NOMO-1 treated with dmso at 0.1 percent for 144 hours (cell line): ENCODE measurements around the gene PLPPR1.
"Not testable (repeated sequence)": the region's sequence is repeated elsewhere in the genome, so short reads cannot be mapped to it uniquely, and the experiment has no call there.

Source experiments
- DNase-seq: peaks from one replicate; lab custom pipeline; 2025; ENCODE audit not compliant: unreplicated experiment; lab: John Stamatoyannopoulos, UW

Gene PLPPR1

DNA sequence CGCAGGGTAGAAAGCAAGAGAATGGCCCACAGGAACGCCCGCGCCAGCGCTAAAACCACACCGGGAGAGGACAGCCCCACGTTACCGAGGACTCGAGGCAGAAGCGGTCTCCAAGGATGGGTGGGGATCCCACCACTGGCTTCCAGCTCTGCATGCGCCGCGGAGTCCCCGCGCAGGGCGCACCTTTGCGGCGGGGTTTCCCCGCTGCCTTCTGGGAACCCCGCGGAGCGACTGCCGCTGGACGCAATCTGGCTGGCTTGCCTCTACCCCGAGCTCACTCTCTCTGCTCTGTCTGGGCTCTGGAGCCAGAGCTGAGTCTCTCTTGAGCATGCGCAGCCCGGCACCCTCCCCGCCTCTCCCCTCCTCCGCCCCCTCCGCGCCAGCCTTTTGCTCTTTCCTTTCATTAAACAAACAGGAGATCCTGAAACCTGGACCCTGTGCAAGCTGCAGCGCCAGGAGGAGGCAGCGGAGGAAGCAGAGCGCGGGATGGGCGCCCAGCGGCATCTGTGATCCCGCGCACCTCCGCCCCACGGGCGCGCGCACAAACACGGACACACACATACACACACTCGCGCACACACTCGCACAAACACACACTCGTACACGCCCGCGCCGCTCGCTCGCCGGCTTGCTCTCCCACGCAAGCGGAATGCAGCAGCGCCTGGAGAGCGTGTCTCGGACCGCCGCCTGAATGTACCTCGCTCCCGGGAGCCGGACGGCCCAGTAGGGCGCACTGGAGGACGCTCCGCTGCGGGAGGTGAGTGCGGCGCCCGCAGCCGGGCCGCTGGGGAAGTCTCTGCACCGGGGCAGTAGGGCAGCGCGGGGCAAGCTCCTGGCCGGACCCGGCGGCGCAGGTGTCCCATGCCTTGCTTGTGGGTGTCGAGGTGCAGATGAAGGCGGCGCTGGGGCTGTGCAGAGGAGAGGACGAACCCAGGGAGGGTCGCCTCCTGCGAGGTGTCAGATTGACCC is at the start of gene PLPPR1:
TSS of gene PLPPR1 (plus strand) at position 382 of the 969 bp plus-strand sequence.
- peak; percentile 5 for DNase-seq

DNA sequence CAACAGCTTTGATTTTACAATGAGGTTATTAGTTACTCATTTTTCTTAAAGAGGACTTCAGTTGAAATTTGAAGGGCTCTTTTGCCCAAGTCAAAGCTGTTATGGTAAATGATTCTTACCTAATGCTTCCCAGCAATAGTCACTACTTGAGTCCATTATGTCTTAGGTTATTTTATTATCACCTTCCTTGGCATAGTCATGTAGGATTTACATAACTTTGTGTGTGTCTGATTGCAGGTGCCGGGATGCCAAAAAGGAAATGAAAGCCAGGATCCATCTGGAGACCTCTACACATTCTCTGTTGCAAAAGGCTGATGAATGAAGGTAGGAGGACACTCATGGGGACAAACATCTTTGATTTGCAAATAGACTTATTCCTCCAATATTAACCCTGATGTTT is 38.8 kb upstream of the PLPPR1 start:
- no peak for DNase-seq

DNA sequence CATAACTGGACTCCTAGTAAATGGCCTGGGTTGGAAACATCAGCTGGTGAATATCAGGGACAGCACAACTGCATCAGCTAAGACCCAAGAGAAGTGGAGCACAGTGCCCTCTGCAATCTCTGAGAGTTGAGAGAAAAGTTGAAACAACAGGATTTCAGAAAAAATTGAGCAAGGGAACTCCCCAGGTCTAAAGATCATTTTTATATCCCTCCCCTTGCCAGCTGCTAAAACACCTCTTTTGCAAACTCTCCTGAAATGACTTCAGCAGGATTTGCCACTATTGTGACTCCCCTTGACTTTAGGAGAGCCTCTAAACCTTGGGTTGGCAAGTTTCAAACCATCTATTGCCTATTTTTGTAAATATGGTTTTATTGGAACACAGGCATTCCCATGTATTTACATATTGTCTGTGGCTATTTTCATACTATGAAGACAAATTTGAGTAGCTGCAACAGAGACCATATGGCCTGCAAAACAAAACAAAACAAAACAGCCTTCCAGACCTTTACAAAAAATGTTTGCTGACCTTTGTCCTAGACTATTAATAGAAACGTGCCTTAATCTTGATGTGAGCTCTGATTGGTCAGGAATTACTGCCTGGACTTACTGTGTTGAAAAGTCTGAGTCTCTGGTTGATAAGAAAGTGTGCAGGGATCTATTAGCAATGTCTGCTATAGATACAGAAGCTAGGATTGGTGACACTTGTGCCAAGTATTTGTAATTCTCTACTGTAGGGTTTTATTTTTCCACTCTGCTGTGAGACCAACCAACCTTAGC is 37.7 kb upstream of the PLPPR1 start:
- no peak for DNase-seq

DNA sequence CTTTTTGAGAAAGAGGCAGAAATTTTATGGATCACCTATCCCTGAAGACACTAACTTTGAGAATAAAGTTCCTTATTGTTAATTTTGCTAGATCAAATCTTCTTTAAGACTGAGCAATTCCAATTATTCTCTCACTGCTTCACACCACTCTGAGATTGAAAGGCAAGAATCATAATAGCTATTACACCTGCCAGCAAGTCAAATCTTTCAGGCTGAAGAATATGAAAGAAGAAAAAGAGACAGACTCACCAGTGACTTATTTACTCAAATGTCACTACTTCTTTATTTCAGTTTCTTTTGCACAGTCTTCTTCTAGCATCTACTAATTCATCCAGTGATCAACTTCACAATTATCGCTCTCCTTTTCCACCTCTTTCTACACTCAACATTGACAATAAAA is 35.9 kb upstream of the PLPPR1 start:
- no peak for DNase-seq

DNA sequence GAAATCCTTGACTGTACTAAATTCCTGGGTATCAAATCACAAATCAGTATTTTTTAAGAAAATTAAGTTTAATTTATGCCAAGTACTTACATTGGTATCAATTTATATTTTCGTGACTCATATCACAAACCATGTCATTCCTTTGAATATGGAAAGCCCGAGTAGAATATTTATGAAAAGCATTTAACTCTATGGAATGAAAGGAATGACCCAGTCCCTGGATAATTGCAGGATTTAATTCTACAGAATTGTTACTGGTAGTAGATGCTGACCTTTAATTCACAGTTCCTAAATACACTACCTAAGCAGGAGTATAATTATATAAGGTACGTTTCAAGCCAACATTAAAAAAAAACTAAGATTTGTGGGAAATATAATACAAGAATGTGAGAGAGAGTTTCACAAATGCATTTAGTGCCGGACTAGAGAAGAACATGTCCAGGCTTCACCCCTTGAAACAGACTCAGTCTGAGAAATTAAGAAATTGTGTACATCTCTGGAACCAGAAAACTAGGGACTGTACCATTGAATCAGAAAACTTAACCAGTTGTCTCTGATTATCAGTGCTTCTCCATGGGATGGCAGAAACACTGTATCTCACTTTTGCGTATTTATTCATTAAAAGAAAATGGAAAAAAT is 28.5 kb upstream of the PLPPR1 start:
- no peak for DNase-seq

DNA sequence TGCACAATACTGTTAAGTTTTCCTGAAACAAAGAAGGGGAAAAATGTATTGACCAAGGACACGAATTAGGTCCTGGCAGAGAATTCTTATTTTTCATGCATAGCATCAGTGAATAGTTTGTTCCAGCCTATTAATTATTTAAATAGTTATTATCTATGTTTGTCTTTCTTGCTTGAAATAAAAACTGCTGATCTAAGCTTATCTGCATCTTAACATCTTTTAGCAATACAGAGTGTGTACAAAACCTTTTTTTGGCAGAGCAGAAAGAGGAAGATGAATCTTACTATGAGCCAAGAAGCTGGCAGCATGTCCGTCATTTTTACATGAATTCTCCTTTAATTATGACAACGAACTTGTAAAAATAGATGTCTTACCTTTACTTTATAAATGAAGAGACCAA is 23.3 kb upstream of the PLPPR1 start:
- no peak for DNase-seq

DNA sequence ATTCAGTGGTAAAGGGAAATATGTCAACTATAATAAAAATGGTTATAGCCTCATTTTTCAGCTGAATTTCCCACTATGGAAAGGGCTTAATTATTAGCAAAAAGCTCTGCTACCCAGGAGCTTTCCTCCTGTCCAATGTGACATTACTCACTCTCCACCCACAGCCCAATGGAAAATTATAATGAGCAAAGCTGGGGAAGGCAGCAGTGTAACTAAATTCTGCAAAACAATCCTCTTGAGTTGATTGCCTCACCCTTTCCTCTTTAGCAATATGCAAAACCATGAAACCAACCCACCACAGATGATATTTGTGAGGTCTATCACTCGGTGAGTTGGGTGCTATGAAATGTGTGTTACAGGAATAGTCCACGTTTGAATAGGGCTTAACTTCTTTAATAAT is 14.0 kb upstream of the PLPPR1 start:
- no peak for DNase-seq

DNA sequence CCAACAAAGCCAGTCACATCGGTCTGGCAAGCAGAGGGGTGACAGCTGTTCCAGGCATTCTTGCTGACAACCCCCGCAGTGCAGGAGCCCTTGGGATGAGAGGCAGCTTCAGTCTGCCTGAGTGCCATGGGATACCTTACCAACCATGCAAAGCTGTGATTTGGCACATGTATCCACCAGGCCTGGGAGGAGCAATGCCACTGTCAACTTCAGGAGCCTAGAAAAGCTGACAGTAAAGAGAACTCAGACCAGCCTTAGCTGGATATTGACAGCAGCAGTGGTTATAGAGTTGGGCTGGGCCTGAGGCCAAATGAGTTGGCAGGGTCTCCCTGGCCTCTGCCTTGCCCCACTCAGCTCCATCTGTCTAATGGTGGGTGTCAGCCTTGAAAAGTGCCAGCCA is 10.1 kb upstream of the PLPPR1 start:
- DNase-seq: no peak

DNA sequence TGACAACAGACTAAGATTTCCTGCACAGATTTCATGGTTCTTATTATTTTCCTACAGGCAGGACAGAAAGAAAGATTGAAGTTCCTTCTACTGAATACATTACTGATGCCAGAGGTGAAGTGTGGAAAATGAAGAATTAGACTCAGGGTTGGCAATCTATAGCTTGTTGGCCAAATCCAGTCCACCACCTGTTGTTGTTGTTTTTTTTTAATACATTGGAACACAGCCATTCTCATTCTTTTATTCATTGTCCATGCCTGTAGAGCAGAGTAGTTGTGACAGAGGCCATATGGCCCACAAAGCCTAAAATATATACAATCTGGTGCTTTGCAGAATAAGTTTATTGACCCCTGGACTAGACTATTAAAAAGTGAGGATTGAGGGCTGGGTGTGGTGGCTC is 5.8 kb upstream of the PLPPR1 start:
- no peak for DNase-seq

DNA sequence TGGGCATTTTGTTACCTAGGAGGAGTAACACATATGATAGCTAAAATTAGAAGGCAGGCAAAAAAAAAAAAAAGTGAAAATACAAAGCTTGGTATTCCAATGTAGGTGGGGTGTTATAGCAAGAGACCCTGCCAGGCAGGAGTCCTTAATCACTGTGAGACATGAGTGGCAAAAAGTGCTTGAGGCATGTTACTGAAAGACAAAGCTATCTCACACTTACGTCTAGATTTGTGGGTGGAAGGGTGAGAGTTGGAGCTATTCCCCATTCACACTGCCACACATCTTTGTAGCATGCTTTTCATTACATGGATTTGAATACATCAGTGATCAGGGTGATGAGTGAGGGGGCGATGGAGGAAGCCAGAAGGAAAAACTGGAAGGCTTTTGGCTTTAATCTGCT is 2.6 kb upstream of the PLPPR1 start:
- no peak for DNase-seq

DNA sequence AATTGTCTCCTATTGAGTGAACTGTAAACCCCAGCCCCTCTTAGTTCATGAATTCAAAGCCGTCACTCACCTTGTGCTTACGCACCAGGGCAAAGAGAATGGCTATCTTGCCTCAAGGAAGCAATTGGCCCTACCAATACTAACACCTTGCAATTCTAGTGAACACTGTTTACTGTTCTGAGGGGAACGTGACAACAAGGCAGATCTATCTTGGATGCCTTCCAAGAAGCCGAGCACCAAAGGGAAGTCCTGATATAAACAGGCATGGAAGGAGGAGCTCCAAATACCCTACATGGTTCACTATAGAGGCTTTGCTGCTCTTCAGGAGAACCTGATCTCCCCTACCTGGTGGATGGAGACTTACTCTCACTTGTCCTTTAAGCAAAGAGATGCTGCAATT is 1.7 kb upstream of the PLPPR1 start:
- DNase-seq: no peak

DNA sequence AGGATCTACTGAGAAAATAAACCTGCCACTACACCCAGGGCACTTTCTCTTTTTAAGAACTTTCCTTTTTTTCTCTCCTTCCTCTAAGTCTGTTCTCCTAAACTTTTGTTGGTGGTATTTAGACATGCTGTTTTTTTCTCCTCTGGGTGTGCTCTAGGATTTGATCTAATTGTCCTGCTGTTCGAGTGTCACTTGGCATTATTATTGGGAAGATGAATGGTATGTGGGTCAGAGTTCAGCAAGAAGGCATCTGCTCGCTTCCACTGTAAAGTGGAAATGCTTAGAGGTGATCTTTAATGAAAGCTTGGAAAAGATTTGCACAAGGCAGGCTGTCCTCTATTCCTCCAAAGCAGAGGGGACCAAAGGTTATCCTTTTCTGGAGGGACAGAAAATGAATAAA is 1.3 kb upstream of the PLPPR1 start:
- DNase-seq: no peak

DNA sequence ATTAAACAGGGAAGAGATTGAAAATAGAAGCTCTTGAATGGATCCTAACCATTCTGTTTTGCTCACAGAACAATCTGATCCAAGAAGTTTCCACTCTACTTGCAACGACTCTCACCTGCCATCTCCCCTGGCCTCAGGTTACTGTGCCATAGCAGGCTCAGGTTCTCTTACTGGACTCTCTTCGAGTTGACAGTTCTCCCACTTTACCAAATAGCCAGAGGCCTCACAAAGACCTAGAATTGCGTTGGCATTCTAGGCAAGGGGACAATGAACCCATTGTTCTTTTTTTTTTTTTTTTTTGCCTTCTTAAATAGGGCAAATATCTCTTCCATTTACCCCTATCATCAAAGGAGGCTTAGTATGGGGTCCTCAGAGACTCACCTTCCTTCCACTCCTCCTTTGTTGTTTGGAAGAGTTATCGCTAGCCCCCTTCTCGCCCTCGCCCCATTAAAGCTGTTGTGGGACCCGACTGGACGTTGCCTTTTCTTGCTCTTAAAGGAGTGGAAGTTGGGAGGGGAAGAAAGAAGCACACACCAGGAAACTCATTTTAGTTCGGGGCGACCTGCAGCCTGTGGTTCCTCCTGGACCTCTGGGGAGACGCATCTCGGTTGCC is 688 bp upstream of the PLPPR1 start:
- no peak for DNase-seq

DNA sequence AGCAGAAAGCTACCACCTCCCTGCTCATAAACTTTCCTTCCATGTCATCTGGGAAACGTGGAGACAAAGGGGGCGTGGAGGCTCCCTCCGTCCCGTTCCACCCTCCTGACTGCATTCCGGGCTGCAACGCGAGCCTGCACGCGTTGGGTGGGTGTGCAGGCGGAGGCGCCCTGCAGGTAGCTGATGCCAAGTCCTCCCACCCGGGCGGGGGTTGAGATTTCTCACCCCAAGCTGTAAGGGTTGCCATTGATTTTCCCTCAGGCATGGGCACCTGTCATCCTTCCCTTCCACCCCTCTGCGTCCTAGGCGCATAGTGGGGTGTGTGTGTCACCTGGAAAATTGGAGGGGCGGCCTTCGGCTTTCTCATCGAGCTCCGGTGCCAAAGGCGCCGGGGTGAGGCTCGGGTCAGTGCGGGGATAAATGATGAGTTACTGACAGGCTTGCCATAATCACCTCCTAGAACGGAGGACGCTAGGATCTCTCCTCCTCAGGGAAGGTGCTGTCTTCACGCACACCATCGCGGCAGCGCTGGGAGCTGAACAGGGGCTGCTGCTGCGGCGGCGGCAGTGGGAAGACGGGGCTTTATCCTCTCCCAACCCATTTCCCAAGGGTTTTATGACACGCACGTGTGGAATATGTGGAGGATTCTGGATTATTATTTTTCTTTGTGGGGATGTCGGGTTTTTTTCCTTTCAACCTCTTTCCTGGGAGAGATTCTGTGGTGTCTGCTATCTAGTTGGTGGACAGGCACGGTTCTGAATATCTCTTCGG is 973 bp downstream of the PLPPR1 start:
- DNase-seq: no peak

DNA sequence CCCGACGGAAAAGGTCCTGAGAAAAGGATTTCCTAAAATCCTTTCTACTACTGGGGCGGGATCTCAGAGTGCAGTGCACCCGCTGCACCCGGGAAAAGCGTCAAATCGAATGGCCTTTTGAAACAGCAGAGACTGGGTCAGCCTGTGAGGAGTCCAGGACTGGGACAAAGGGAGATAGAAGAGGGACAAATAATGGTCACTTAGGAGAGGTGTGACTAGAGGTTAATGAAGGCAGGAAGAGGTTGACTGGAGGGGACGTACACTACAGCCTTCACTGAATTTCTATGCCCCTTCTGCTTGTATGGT is 1.5 kb downstream of the PLPPR1 start:
- no peak for DNase-seq

DNA sequence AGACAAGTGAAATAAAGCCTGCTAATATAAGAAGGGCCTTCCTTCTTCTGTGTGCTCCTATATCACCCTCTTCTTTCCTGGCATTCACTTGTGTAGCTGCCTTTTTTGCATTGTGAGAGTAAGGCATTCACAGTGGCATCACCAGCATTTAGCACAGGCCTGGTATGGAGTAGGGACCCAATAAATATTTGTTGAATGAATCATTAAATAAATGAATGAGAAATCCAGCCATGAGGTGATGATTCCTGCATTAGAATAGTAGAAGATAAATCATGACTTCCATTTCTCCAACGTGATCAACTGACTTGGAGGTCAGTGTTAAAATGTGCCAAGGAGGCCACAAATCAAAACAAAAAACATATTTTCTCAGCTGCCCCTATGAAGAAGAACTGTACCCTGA is 3.9 kb downstream of the PLPPR1 start:
- DNase-seq: no peak

DNA sequence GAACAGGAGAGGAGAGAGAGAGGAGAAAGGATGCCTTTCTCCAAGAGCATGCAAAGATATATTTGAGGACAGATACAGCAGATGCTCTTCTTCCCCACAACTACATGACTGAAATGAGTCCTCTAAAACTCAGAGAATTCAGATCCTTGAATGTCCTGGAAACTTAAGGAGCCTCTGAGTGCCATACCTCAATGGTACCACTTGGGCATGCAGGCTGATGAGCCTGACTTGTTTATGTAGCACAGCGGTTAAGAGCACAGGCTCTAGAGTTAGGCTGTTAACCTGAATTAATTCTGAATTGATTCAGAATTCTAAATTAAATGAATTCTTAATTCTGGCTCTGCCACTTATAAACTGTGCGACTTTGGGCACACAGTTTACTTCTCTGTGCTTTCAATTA is 5.7 kb downstream of the PLPPR1 start:
- no peak for DNase-seq

DNA sequence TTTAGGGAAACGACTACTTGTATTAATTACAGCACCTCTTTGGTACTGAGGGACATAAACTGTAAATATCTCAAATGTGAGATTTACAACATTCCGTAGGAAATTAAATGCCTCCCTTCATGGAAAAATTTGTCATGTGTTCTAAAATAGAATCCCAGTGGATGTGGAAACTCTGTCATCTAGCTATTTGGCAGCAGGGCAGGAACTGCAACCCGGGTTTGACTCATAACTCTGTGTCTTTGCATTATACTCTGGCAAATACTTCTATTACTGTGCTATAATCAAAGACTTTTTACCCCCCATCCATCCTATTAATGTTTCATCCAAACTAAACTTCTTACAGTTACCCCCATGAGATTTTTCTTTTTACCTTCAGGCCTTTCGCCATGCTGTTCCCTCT is 6.6 kb downstream of the PLPPR1 start:
- no peak for DNase-seq

DNA sequence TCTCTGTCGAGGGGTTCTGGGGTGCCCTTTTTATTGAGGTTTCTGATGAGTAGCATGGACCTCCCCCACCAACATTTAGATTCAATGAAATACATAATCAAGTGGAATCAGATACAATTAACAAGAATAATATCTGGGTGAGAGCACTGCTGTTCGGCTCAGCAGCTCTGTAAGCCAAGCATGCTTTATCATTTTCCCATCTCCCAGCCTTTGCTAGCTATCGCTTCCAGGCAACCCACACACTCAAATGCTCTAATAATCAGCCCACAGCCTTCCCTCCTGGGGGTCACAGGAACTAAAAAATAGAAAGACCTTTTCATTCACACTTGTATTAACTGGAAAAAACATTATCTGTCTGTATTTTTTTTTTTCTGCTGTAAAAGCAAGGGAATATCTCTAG is 8.9 kb downstream of the PLPPR1 start:
- no peak for DNase-seq

DNA sequence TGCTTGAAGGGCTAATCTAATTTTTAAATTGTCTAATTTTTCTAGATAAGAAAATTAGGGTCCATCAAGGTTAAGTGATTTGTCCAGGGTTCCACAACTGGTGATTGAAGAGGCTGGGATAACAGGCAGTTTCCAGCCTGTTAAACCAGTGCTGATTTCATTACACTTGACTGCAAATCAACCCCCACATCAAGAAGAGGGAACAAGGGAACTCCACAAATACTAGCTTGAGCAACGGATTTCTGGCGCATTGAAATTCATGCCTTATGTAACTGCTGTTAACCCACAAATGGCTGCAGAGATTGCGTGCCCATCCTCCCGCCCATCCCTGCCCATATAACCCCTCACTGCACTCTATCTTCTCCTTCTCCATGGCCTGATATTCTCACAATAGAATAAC is 10.0 kb downstream of the PLPPR1 start:
- DNase-seq: no peak

DNA sequence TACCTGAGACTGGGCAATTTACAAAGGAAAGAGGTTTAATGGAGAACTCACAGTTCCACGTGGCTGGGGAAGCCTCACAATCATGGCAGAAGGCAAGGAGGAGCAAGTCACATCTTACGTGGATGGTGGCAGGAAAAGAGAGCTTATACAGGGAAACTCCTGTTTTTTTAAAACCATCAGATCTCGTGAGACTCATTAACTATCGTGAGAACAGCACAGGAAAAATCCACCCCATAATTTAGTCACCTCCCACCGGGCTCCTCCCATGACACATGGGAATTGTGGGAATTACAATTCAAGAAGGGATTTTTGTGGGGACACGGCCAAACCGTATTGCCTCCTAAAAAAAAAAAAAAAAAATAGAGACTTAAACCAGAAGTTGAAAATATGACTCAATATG is 11.1 kb downstream of the PLPPR1 start:
- DNase-seq: not testable (repeated sequence)
